NCI-H2081 (cell line): ENCODE data around the gene CABP4.
"Not testable (repeated sequence)": the region's sequence is repeated elsewhere in the genome, so short reads cannot be mapped to it uniquely, and the experiment has no call there.

Source experiments
- DNase-seq, 2 experiments: peaks; one replicate each; lab custom pipeline; 2025; lab: John Stamatoyannopoulos, UW

The CABP4 gene

DNA sequence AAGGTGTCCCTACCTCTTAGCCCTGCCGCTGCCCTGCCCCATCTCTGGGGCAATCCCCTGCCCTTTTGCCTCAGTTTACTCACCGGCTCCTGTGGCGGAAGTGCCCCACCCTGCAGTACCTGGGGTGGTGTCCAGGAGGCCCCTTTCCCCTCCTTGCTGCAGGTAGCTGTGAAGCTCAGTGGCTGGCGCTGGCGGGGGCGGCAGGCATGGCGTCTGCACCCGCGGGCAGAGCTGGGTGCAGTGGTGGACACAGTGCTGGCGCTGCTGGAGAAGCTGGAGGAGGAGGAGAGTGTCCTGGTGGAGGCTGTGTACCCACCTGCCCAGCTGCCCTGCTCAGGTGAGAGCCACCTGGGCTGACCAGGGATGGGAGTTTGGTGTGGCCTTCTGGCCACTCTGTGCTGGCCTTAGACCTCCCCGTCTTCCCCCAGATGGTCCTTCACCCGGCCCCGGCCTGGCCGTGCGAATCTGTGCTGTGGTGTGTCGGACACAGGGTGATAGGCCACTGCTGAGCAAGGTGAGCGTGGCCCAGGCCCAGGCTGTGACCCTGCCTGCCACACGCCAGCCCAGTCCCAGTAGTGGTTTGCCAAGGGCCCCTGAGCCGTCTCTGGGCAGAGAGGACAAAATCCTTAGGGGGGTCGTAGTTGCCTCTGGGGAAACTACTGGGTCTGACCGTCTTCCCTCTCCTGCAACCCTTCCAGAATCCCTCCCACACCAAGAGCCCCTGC lies 35.7 kb upstream of the CABP4 start:
- no peak for DNase-seq

DNA sequence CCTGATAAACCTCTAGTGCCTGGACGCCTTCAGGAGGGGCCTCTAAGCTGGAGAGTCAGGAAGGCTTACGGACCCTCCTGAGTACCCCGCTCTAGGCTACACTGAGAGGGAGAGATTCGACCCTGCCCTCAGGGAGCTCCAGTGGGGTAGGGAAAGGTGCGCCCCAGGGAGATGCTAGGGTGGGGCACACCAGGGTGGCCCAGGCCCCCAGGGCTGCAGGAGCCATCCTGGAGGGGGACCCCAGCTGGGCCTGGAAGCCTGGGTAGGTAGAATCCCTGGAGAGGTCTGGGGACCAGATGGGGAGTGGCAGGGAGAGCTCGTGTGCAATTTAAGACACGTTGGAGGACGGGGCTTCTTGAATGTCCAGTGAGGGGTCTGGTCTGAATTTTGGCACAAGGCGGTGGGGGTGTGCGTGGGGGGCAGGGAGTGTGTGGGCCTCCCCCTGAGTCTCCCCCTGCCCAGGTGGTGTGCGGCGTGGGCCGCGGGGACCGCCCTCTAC lies 35.0 kb upstream of the CABP4 start:
- no peak for DNase-seq

DNA sequence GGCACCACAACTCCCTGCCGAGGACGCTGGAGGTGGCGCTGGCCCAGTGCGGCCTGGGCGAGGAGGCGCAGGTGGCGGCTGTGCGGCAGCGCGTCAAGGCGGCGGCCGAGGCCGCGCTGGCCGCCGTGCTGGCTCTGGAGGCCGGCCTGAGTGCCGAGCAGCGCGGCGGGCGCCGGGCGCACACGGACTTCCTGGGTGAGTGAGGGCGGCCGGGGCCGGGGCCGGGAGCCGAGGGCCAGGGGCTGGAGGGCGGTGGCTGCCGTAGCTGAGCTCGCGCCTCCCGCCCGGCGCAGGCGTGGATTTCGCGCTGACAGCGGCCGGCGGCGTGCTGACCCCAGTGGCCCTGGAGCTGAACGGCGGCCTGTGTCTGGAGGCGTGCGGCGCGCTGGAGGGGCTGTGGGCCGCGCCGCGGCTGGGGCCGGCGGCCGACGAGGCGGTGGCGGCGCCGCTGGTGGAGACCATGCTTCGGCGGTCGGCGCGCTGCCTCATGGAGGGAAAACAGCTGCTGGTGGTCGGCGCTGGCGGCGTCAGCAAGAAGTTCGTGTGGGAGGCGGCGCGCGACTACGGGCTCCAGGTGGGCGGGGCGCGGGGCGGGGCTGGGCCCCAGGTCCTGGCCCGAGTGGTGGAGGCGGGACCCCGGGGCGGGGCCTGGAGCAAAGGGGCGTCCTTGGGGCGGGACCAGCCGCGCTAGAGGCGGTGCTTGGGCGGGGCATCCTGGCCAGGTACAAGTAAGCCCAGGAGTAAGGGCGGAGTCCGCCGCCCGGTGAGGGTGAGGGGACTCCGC lies 34.3 kb upstream of the CABP4 start:
- DNase-seq = peak; percentile 83 to 92

DNA sequence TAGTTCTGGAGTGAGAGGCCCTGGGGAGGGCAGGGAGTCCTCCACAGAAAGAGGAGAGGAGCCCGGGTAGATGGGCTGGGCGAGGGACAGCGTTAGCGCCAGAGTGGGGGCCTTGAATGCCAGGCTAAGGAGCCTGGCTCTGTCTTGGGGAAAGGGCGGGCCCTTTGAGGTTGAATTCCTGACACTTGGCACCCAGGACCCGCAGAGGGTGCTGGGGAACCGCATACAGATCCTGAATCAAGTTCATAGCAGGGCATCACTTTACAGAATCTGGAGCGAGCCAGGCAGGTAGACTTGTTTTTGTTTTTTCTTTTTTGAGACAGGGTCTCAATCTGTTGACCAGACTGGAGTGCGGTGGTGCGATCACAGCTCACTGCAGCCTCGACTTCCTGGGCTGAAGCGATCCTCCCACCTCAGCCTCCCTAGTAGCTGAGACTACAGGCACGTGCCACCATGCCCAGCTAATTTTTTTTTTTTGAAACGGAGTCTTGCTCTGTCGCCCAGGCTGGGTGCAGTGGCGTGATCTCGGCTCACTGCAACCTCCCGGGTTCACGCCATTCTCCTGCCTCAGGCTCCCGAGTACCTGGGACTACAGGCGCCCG lies 33.6 kb upstream of the CABP4 start:
- no peak for DNase-seq

DNA sequence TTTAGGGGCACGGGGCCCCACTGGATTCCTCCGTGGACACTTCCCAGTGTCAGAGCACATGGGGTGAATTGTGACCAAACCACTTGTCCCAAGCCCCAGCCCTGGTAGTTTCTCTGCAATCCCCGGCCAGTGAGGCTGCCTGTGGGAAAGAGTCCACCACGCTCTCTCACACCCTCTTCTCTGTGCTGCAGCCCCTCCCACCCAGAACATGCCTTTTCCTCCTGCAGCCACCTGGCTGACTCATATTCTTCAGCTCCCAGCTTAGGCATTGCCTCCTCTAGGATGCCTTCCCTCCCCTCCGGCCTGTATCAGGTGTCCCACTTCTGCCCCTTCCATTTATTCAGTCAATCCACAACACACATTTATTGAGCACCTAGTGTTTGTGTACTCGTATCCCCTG lies 32.3 kb upstream of the CABP4 start:
- DNase-seq = no peak

DNA sequence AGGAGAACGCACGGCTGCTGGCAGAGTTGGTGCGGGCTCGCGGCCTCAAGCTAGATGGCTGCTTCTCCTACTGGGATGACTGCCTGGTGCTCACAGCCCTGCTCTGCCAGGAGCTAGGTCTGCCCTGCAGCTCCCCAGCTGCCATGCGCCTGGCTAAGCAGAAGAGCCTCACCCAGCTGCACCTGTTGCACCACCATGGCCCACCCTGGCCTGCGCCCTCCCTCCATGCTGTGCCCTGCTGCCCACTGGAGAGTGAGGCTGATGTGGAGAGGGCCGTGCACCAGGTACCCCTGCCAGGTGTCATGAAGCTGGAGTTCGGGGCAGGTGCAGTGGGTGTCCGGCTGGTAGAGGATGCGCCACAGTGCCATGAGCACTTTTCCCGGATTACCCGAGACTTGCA lies 31.7 kb upstream of the CABP4 start:
- no peak for DNase-seq

DNA sequence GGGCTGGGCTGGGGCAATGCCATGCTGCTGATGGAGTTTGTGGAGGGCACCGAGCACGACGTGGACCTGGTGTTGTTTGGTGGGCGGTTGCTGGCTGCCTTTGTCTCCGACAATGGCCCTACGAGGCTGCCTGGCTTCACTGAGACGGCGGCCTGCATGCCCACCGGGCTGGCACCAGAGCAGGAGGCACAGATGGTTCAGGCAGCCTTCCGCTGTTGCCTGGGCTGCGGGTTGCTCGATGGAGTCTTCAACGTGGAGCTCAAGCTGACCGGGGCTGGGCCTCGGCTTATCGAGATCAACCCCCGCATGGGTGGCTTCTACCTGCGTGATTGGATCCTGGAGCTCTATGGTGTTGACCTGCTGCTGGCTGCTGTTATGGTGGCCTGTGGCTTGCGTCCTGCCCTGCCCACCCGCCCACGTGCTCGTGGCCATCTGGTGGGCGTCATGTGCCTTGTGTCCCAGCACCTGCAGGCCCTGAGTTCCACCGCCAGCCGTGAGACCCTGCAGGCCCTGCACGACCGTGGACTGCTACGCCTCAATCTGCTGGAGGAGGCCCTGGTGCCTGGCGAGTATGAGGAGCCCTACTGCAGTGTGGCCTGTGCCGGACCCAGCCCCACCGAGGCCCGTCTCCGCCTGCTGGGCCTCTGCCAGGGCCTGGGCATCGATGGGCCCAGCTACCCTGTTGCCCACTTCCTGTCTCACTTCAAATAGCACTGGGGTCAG lies 31.1 kb upstream of the CABP4 start:
- DNase-seq = no peak

DNA sequence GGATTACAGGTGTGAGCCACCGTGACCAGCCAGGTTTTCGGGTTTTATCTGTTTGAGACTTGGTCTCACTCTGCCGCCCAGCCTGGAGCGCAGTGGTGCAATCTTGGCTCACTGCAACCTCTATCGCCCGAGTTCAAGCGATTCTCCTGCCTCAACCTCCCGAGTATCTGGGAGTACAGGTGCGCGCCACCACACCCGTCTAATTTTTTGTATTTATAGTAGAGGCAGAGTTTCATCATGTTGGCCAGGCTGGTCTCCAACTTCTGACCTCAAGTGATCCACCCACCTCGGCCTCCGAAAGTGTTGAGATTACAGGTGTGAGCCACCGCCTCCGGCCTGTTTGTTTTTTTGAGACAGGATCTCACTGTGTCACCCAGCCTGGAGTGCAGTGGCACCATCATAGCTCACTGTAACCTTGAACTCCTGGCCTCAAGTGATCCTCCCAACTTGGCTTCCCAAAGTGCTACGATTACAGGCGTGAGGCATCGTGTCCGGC lies 27.7 kb upstream of the CABP4 start:
- not testable (repeated sequence) for DNase-seq

DNA sequence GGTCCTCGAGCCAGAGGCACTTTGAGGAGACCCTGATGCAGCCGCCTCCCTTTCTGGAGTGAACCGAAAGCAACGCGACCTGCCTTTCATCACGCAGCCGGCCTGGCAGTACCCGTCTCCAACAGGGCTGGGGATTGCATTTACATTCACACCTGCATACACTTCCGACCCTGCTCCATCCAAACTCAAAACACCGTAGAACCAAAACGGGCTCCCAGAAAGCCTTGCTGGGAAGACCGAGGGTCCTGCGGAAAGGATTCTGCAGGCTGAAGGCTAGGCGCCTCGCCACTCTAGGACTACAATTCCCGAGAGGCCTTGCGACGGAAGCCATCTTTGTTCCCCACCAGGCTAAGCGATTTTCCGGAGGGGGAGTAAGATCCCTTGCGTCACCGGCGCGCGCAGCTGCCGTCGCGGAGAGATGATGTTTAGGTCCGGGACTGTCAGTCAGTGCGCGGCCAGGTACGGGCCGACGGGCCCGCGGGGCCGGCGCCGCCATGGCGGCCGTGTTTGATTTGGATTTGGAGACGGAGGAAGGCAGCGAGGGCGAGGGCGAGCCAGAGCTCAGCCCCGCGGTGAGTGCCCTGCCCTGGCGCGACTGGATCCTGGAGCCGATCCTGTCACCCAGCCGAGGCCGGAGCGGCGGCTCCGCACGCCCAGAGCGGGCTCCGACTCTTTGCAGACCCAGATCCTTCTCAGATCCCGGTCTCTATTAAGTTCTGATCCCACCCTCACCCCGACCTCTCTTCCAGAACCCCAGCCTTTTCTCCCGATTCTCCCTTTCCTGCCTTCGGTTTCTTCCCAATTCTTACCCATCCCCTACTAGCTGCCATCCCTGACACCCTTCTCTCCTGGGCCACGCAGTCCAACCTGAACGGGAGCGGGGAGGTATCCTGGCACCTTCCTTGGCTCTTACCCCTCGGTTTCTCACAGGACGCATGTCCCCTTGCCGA lies 26.8 kb upstream of the CABP4 start, which contains the start of gene RPS6KB2:
RPS6KB2 (plus strand) TSS at position 443 of the 950 bp plus-strand sequence; CDS start at position 495, 52 bp downstream.
- DNase-seq = peak; percentile 96 to 97

DNA sequence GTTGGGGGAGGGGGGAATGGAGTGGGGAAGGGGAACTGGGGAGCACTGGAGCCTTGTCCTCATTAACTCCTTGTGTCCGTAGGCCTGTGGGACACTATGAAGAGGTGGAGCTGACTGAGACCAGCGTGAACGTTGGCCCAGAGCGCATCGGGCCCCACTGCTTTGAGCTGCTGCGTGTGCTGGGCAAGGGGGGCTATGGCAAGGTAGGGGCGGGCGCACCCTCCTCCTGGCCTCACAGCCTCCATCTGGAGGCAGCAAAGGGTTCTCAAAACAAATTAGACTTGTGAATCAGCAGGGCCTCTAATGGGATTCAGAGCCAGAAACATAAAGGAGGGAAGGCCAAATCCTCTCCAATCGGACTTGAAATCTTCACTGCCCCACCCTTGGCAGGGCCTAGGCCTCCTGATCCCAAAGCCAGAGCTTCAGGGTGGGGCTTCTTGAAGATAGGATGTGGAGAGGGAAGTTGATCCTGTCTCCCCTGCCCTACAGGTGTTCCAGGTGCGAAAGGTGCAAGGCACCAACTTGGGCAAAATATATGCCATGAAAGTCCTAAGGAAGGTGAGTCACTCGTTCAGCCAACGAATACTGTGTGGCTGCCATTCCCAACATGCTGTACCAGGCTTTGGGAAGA lies 26.0 kb upstream of the CABP4 start:
- DNase-seq = no peak

DNA sequence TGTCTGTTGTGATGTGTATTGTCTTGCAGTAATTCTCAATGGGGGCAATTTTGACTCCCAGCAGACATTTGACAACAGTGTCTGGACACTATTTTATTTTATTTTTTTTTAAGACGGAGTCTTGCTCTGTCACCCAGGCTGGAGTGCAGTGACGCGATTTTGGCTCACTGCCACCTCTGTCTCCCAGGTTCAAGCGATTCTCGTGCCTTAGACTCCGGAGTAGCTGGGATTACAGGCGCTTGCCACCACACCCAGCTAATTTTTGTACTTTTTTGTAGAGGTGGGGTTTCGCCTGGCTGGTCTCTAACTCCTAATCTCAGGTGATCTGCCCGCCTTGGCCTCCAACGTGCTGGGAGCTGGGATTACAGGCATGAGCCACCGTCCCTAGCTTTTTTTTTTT lies 25.4 kb upstream of the CABP4 start:
- no peak for DNase-seq

DNA sequence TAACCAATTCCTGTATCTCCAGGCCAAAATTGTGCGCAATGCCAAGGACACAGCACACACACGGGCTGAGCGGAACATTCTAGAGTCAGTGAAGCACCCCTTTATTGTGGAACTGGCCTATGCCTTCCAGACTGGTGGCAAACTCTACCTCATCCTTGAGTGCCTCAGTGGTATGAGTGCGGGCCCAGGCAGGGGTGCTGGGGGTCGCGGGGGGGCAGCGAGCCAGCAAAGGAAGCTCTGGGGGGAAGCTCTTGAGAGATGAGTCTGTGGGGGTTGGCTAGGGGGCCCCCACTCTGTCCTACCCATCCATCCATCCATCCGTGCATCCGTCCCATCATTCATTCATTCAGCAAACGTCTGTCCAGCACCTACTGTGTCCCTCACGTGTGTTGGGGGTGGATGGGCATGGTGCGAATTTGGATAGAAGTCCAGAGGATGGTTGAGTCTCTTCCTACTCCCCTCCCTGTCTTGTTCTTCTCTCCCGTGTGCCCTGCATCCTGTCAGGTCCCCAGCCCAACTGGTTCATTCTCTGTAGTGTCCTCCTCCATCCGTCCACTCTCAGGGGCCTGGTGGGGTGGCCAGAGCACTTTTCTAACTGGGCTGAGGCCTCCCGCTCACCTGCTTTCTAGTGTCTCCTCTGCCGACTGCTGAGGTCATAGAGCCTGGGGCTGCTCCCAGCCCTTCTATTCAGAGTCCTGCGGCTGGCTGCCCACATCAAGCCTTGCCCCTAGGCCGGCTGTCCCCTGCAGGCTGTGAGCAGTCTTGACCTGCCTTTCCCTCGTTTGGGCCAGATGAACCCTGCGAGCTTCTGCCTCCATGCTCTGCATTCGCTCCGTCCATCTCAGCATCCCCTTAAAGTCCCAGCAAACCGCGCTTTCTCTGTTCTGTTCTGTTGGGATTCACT lies 23.6 kb upstream of the CABP4 start:
- no peak for DNase-seq

DNA sequence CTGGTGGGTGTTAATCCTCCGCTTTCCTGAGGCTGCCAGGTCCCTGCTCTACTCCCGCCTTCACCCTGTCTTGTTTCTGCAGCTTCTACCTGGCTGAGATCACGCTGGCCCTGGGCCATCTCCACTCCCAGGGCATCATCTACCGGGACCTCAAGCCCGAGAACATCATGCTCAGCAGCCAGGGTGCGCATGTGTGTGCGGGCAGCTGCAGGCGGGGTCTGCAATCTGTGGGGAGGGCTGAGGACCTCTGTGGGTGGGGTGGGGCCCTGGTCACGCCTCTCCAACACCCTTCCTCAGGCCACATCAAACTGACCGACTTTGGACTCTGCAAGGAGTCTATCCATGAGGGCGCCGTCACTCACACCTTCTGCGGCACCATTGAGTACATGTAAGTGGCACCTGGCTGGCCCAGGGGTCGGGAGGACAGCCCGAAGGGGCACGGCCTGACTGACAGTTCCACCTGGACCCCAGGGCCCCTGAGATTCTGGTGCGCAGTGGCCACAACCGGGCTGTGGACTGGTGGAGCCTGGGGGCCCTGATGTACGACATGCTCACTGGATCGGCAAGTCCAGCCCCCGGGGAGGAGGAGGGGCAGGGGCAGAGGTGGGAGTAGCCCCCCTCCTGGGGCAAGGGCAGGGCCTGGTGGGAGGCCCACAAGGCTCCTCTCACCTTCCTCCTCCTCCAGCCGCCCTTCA lies 22.4 kb upstream of the CABP4 start:
- no peak for DNase-seq

DNA sequence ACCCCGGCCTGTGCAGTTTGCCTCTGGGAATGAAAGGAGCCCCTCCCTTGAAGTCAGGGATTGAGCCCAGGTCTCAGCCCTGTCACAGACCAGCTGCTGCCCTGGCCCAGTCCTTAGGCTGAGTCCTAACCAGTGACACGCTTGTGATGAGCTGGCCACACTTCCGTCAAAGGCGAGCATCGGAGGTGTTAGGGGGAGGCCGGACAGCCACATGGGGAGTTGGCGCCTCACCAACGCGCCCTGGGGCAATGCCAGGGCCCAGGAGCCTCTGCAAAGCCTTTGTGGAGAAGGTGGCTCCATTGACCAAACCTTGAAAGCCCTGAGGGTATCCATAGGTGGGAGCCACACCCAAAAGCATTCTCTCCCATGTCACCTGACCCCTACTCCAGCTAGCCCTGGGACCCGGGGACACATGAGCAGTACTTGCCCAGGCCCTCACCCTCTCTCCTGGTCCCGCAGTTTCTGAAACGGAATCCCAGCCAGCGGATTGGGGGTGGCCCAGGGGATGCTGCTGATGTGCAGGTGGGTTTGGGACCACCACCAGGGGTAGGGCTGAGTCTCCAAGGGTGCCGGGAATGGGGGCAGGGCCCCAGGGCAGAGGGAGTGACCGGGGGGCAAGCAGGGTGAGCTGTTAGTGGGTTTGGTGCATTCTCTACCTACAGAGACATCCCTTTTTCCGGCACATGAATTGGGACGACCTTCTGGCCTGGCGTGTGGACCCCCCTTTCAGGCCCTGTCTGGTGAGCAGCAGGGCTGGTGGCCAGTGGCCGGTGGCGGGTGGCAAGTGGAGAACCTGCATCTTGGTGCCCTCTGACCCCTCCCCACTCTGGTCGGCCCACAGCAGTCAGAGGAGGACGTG lies 21.4 kb upstream of the CABP4 start:
- DNase-seq = no peak

DNA sequence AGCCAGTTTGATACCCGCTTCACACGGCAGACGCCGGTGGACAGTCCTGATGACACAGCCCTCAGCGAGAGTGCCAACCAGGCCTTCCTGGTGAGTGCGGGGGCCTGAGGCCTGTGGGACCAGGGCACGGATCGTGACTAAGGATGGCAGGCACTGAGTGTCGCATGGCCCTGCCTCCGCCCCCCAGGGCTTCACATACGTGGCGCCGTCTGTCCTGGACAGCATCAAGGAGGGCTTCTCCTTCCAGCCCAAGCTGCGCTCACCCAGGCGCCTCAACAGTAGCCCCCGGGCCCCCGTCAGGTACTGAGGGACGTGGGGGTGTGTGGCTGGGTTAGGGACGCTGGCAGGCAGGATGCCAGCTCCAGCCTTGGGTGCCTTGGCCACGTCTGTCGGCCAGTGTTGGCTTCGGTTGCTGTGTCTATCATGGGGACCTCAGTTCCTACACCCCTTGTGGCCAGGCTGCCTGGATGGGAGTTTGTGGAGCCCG lies 20.7 kb upstream of the CABP4 start:
- no peak for DNase-seq

DNA sequence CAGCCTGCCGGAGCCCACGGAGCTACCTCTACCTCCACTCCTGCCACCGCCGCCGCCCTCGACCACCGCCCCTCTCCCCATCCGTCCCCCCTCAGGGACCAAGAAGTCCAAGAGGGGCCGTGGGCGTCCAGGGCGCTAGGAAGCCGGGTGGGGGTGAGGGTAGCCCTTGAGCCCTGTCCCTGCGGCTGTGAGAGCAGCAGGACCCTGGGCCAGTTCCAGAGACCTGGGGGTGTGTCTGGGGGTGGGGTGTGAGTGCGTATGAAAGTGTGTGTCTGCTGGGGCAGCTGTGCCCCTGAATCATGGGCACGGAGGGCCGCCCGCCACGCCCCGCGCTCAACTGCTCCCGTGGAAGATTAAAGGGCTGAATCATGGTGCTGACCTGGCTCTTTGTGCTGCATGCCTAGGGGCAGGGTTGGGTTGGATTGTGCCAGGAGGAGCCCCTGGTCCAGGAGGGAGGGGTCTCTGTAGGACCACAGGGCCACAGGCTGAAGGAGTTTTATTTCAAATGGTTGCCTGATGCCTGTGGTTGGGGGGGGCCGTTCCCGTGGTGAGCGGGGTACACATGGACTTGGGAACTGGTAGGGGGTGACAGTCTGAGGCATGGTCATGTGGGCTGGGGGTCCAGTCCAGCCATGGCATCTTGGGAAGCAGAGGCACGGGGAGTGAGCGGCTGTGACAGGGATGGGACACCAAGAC lies 20.0 kb upstream of the CABP4 start:
- no peak for DNase-seq
